Fibroblast of pulmonary artery (primary cell): Measurements from ENCODE around the gene ATP5ME.
"Not testable (repeated sequence)": the region's sequence is repeated elsewhere in the genome, so short reads cannot be mapped to it uniquely, and the experiment has no call there.

Experiments
- DNase-seq: peaks from one replicate; pipeline ENCODE4 v3.0.0-alpha.2; 2010; ENCODE audit warnings: low read depth
- H3K4me3 ChIP-seq: replicated peaks from 2 replicates; pipeline ENCODE4 v1.5.1; 2011; ENCODE audit warnings: low read depth, mild to moderate bottlenecking, control low read depth, low read length, moderate library complexity
- TF ChIP-seq, protein P1 (sequence below): IDR thresholded peaks from 2 replicates; pipeline ENCODE4 v1.5.1; 2011; ENCODE audit warnings: mild to moderate bottlenecking, control low read depth, low read length, inconsistent platforms; ENCODE audit errors: missing control alignments

The ATP5ME gene

DNA sequence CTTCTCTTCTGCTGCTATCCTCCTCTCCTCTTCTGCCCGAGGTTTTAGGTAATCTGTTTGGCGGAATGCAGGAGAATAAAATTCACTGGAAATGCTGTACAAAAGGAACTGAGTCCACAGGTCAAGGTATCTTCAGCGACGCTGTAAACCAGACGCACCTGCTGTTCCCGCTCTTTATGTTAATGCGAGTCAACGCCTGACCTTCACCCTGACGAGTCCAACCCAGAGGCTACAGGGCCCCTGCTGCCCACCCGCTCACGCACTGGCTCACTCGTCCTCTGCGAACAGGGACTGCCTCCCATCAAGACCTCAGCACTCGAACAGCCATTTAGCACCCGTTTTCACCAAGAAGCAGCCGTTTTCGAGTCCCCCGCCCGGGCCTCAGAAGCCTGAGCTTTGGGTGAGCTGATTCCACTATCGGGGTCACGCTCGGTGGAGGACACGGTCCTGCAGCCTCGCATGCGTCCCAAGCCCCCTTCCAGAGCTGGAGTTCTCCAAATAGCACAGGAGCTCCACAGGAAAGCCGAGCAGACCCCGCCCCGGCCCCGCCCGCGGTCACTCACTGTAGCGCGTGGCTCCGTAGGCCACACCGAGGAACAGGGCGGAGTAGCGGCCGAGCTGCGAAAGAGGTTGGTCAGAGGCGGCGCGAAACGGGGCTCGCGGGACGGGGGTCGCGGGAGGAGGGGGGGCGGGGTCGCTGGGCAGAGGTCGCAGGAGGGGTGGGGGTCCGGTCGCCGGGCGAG lies 556 bp downstream of the ATP5ME start:
- TF ChIP-seq, protein P1, sequence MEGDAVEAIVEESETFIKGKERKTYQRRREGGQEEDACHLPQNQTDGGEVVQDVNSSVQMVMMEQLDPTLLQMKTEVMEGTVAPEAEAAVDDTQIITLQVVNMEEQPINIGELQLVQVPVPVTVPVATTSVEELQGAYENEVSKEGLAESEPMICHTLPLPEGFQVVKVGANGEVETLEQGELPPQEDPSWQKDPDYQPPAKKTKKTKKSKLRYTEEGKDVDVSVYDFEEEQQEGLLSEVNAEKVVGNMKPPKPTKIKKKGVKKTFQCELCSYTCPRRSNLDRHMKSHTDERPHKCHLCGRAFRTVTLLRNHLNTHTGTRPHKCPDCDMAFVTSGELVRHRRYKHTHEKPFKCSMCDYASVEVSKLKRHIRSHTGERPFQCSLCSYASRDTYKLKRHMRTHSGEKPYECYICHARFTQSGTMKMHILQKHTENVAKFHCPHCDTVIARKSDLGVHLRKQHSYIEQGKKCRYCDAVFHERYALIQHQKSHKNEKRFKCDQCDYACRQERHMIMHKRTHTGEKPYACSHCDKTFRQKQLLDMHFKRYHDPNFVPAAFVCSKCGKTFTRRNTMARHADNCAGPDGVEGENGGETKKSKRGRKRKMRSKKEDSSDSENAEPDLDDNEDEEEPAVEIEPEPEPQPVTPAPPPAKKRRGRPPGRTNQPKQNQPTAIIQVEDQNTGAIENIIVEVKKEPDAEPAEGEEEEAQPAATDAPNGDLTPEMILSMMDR, result no peak
- no peak for DNase-seq
- peak overlapping the region; percentile 81 for H3K4me3 ChIP-seq

- H3K4me3 ChIP-seq, result no peak overlapping the region
- TF ChIP-seq, protein P1, result no peak
- no peak for DNase-seq
Observed at GRCh38 chr4:671769-672168, 2.3 kb downstream of the ATP5ME start.

DNA sequence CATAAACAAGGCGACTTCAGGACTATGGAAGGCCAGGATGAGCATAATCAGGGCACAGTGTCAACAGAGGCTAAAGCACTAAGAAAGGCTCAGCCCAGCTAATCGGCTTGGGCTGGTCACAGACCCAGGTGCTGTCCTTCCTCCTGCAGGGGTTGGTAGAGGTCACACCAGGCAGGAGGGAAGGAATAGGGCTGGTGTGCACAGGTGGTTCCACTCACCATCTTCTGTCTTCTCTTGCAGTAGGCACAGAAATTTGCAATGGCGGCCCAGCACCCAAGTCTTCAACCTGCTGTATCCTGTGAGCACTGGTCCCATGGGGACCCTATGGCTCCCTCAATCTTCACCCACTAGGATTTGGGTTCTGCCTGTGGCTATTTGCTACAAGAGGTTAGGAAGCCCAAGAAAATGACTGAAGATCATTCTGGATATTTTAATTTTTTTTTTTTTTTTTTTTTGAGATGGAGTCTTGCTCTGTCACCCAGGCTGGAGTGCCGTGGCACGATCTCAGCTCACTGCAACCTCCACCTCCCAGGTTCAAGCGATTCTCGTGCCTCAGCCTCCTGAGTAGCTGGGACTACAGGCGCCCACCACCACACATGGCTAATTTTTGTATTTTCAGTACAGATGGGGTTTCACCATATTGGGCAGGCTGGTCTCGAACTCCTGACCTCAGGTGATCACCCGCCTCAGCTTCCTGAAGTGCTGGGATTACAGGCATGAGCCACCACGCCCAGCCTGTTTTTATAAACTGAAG lies 4.1 kb downstream of the ATP5ME start:
- not testable (repeated sequence) for DNase-seq, H3K4me3 ChIP-seq

DNA sequence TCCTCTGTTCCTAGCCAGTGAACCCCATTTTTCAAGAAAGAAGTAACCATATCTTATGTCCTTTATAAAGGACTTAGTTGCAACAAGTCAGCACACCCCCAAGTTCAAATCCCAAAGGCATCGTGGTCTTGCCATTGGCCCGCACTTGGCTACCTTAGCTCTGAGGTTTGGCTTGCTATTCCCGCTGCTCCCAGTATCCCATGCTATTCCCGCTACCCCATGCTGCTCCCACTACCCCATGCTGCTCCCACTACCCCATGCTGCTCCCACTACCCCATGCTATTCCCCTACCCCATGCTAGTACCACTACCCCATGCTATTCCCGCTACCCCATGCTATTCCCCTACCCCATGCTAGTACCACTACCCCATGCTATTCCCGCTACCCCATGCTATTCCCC lies 5.9 kb downstream of the ATP5ME start:
- not testable (repeated sequence) for DNase-seq, H3K4me3 ChIP-seq

GRCh38 chr4:667545-667925 lies 6.5 kb downstream of the ATP5ME start:
- TF ChIP-seq, protein P1, result no peak
- H3K4me3 ChIP-seq, result no peak overlapping the region
- no peak for DNase-seq

GRCh38 chr4:666822-667544 lies 7.1 kb downstream of the ATP5ME start:
- no peak overlapping the region for H3K4me3 ChIP-seq
- TF ChIP-seq, protein P1, result no peak
- no peak for DNase-seq

GRCh38 chr4:666436-666810 lies 7.7 kb downstream of the ATP5ME start:
- H3K4me3 ChIP-seq, result no peak overlapping the region
- no peak for DNase-seq
- TF ChIP-seq, protein P1, result no peak
